GM10248 (cell line): ENCODE measurements around the gene LGR5.

ENCODE experiments used
- CTCF ChIA-PET: fragments of 300-600 bp; sonication (Branson Sonifier 250); formaldehyde crosslinking; extraction: SDS; loops from one replicate; lab custom pipeline; 2021; ENCODE audit warnings: antibody characterized with exemption; lab: Yijun Ruan, JAX
- POLR2A ChIA-PET: fragments of 350-650 bp; sonication (Branson Sonifier 250); formaldehyde crosslinking; extraction: SDS; loops from one replicate; lab custom pipeline; 2020; ENCODE audit warnings: antibody characterized with exemption; lab: Yijun Ruan, JAX
- DNase-seq: peaks from one replicate; pipeline ENCODE4 v3.0.0; 2012; ENCODE audit errors: extremely low spot score
- TF ChIP-seq, protein P1 (sequence below): IDR thresholded peaks from 2 replicates; pipeline ENCODE4 v1.5.1; 2012; ENCODE audit warnings: mild to moderate bottlenecking, low read depth; ENCODE audit errors: extremely low read depth, missing control alignments, control extremely low read depth

Gene LGR5

GRCh38 chr12:71436696-71437095 is 2.9 kb upstream of the LGR5 start:
- TF ChIP-seq, protein P1, sequence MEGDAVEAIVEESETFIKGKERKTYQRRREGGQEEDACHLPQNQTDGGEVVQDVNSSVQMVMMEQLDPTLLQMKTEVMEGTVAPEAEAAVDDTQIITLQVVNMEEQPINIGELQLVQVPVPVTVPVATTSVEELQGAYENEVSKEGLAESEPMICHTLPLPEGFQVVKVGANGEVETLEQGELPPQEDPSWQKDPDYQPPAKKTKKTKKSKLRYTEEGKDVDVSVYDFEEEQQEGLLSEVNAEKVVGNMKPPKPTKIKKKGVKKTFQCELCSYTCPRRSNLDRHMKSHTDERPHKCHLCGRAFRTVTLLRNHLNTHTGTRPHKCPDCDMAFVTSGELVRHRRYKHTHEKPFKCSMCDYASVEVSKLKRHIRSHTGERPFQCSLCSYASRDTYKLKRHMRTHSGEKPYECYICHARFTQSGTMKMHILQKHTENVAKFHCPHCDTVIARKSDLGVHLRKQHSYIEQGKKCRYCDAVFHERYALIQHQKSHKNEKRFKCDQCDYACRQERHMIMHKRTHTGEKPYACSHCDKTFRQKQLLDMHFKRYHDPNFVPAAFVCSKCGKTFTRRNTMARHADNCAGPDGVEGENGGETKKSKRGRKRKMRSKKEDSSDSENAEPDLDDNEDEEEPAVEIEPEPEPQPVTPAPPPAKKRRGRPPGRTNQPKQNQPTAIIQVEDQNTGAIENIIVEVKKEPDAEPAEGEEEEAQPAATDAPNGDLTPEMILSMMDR: no peak
- no peak for DNase-seq
- CTCF ChIA-PET: no interaction called here
- POLR2A ChIA-PET: no interaction called here

- ChIA-PET CTCF (interaction anchor here (1.2 kb wide), 1 partner anchor 46 kb away, joined by 4 read pairs; no protein-coding TSS in a partner anchor), POLR2A (no interaction called here)
- no peak for DNase-seq
- TF ChIP-seq, protein P1: no peak
Measured at GRCh38 chr12:71438670-71439361, 782 bp upstream of the LGR5 start.

- DNase-seq: no peak
- TF ChIP-seq, protein P1: no peak
- POLR2A ChIA-PET: no interaction called here
- CTCF ChIA-PET: no interaction called here
Measured at GRCh38 chr12:71439362-71439612, 311 bp upstream of the LGR5 start.

- DNase-seq: no peak
- ChIA-PET CTCF (no interaction called here), POLR2A (no interaction called here)
- TF ChIP-seq, protein P1: no peak
Measured at GRCh38 chr12:71440345-71440762, 756 bp downstream of the LGR5 start.

DNA sequence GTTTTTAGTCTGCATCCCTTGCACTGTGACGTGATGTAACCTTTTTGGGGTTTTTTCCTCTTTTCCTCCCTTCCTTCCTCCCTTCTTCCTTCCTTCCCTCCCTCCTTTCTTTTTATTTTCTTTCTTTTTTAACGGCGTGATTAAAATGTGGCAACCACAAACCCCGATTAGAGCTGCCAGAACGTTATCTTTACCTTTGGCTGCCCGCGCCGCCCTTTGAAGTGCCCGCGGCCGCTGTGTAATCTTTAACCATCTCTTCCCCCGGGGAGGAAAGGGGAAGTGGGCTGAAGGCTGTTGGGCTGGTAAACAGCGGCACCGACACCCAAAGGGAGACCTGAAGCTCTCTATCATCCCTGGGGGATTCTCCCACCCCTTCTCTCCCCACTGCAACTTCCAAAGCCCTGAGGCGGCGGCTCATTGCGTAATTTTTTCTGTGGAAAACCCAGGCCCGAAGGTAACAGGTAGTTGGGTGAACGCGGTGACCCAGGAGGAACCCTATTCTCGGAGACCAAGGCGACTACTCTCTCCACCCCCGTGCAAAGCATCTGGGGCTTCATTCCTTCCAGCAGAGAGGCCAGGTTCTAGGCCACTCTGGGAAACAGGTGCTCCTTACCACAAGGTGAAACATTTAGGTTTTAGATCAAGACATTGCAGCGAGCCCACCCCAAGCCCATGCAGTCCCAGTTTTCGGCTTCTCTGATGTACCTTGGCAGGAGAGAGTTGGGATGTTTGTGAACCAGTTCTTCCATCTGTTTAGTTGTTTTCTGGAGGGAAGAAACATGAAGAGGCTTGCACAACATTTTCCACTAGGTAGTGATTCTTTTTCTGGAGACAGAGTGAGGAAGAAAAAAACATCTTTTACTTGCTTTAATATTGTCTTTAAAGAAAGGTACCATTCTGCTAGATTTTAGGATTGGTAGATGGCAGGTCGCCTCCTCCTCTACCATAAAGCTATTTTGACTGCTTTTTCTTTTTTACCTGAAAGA is 1.5 kb downstream of the LGR5 start:
- CTCF ChIA-PET: no interaction called here

More for the DNA sequence above, 1.5 kb downstream of the LGR5 start:
- TF ChIP-seq, protein P1: no peak
- POLR2A ChIA-PET: no interaction called here
- no peak for DNase-seq
